ENCODE results near the gene HEATR5A.
"Not testable (repeated sequence)": the region's sequence is repeated elsewhere in the genome, so short reads cannot be mapped to it uniquely, and the experiment has no call there.

The HEATR5A gene

GRCh38 chr14:31283578-31284252, 136.6 kb downstream of the HEATR5A start:
- DNase-seq (ENCODE audit: low read depth in 2 of 2) = no peak

GRCh38 chr14:31283153-31283552, 137.2 kb downstream of the HEATR5A start:
- no peak for DNase-seq (ENCODE audit: low read depth in 2 of 2)

- DNase-seq (ENCODE audit: low read depth in 2 of 2) = no peak
Measured at GRCh38 chr14:31280871-31281220, 139.5 kb downstream of the HEATR5A start.

- DNase-seq (ENCODE audit: low read depth in 2 of 2) = no peak
Measured at GRCh38 chr14:31280132-31280870, 140.0 kb downstream of the HEATR5A start.

DNA sequence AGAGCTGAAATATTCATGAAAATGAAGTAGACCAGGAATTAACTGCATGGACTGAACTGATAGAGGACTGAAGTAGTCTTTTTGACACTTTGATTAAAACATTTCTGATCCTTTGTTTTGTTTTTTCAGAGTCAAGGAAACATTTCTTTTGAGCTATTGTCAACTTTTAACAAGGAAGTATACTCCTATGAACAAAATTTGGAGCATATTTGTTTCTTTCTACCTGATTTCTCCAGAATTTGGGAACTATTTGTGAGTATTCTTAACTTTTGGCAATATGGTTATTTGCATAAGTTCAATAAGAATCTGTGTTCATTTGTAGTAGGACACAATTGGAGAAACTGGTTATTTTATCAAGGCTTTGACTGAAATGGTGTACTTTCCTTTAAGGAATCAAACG, 141.5 kb downstream of the HEATR5A start:
- no peak for DNase-seq (ENCODE audit: low read depth in 2 of 2)

DNA sequence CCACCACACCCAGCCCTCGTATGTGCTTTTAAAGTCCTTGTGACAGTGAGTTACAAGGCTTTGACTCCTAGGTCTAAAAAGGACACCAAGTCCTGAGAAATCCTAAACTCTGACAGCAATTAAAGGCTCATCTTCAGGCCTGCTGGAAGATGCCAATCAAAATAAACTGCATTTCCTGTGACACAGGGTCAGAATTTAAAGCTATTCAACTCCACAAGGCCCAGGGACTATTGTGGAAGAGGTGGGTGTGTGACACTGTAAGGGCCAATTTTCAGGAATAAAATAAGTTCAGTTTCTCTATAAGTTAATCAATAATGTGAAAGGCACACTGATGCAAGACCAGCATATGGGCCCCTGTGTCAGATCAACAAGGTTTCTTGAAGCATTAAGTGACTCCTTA, 143.3 kb downstream of the HEATR5A start:
- DNase-seq (ENCODE audit: low read depth in 2 of 2) = no peak

DNA sequence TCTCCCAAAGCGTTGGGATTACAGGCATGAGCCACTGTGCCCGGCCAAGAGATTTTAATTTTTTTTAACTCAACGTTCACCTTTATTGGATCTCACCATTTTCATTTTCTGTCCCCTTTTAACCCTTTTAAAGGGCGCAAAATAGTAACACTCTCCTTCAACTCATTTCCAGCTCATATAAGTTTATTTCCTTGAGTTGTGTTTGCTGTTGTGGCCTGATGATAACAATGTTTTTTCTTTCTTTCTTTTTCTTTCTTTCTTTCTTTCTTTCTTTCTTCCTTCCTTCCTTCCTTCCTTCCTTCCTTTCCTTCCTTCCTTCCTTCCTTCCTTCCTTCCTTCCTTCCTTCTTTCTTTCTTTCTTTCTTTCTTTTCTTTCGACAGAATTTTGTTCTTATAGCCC, 143.9 kb downstream of the HEATR5A start:
- not testable (repeated sequence) for DNase-seq (ENCODE audit: low read depth in 2 of 2)

GRCh38 chr14:31275731-31276130, 144.6 kb downstream of the HEATR5A start:
- DNase-seq (ENCODE audit: low read depth in 2 of 2) = no peak

GRCh38 chr14:31271648-31272047, 148.7 kb downstream of the HEATR5A start:
- DNase-seq (ENCODE audit: low read depth in 2 of 2) = no peak

DNA sequence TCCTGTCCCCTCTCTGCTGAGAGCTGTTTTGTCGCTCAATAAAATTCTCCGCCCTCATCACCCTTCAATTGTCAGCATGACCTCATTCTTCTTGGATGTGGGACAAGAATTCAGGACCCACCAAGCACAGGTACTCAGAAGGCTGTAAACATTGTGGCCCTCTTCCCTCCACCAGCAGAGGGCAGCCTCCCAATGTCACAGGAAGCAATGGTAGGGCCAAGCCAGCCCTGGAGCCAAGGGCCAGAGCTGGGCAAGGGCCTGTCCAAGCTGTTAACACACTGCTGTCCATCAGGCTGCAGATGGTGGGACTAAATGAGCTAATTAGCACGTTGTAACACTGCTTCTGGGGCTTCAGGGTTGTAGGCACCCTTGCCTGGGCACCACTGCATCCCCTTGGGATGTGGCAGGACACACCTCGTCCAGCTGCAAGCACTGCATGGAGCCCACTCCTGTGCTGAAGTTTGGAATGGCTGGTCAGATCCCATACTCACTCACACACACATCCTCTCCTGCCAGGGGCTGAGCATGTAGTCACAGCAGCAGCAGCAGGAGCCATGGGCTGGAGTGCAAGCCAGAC, 150.1 kb downstream of the HEATR5A start:
- DNase-seq (ENCODE audit: low read depth in 2 of 2) = no peak

- DNase-seq (ENCODE audit: low read depth in 2 of 2) = no peak
Measured at GRCh38 chr14:31269634-31270195, 150.6 kb downstream of the HEATR5A start.

DNA sequence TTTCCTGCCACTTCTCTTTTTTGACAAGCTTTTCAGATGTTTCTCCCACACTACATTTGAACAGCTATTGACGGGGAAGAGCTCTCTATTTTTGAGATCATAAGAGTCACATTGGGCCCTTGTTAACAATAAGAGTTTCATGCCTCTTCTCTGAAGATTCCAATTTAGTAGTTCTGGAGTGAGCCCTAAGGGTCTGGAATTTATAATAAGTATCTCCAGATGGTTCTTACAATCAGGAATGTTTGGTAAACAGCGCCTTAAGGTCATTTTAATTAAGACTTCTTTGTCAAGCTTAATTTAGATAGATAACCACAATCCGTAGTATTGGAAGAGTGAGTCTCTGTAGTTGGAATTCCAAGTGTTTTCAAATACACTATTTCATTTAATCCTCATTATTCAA, 152.1 kb downstream of the HEATR5A start:
- no peak for DNase-seq (ENCODE audit: low read depth in 2 of 2)

DNA sequence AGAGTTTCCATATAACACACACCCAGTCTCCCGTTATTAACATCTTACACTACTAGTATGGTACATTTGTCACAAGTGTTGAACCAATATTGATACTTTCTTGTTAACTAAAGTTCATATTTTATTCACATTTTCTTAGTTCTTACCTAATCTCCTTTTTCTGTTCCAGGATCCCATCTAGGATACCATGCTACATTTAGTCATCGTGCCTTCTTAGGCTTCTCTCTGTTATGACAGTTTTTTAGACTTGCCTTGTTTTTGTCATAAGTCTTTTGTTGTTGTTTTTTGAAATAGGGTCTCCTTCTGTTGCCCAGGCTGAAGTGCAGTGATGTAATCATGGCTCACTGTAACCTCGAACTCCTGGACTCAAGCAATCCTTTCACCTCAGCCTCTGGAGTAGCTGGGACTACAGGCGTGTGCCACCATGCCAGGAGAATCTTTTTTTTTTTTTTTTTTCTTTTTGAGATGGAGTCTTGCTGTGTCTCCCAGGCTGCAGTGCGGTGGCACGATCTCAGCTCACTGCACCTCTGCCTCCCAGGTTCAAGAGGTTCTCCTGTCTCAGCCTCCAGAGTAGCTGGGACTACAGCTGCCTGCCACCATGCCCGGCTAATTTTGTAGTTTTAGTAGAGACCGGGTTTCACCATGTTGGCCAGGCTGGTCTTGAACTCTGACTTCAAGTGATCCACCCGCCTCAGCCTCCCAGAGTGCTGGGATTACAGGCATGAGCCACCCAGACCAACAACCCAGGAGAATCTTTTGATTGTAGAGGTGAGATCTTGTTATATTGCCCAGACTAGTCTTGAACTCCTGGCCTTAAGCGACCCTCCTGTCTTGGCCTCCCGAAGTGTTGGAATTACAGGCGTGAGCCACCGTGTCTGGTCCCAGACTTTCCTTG, 153.7 kb downstream of the HEATR5A start:
- DNase-seq (ENCODE audit: low read depth in 2 of 2) = no peak

GRCh38 chr14:31265701-31266398, 154.5 kb downstream of the HEATR5A start:
- no peak for DNase-seq (ENCODE audit: low read depth in 2 of 2)

DNA sequence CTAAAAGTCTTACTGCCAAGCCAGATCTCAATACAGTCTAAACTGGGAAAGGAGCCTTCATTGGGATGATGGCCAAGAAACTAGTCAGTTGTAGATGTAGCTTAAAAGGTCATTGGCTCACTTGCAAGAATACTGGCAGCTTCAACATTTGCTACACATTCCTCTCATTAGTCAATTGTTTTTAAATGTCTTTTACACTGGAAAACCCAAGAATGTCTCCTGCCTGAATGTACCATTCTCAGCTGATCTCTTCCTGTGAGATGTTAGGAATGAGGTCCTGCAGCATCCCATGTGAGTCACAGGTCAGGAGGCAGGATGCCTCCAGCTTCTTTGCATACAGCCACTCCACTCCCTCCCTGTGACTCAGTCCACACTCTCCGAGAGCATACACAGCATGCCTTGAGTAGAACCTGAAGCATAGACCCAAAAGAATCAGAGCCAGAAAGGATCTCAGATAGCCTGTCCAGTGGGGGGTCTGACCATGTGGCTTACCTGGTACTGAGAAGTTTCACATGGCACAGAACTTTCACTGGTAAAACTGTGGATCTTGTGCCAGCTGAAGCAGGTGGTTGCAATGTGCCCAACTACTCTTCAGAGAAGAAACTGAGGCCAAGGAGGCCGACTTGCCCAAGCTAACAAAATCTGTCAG, 156.7 kb downstream of the HEATR5A start:
- DNase-seq (ENCODE audit: low read depth in 2 of 2) = no peak

DNA sequence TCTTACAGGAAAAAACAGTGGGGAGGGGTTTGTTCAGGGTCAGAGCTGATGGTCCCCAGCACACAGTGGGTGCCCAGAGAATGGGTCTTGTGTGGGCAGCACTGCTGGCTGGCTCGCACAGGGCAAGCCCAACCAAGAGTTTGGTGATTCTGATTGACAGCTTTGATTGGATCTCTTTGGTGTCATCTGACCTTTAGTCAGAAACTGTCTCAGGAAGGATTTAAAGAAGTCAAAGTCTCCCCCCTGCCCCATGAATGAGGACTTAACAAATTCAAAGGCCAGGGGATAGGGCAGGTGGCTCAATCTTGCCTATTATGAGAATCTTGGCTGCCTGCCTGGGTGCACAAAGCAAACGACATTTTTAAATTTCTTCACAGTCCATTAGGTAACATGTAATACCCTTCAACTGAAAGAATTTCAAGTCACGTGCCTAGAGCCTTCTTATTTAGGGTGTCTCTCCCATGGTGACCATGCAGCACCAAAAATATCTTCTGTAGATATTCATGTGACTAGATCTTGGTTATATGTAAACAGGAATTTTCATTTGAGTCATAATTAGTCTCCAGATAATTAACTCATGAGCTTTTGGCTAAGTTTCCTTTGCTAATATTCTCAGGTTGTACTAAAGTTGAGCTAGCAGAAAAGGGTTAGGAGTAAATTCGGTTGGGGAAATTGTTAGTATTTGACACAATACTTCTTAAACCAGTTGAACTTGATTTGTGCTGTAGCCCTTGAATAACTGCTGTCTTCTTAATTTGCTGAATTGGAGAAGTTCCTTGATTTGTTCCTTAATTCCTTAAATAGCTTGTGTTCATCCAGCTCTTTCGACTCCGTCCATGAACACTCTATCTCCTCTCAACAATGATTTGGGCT, 158.3 kb downstream of the HEATR5A start:
- no peak for DNase-seq (ENCODE audit: low read depth in 2 of 2)

DNA sequence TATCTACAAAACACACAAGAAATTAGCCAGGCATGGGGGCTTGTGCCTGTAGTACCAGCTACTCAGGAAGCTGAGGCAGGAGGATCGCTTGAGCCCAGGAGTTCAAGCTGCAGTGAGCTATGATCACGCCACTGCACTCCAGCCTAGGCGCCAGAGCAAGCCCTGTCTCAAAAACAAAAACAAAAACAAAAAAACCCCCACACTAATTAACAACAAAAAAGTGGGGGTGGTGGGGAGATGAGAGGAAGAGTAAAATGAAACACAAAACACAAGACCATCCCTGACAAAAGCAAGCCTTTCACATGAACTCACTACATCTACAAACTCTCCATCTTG, 158.9 kb downstream of the HEATR5A start:
- no peak for DNase-seq (ENCODE audit: low read depth in 2 of 2)

- not testable (repeated sequence) for DNase-seq (ENCODE audit: low read depth in 2 of 2)
Measured at GRCh38 chr14:31259040-31259435, 161.3 kb downstream of the HEATR5A start.

- no peak for DNase-seq (ENCODE audit: low read depth in 2 of 2)
Measured at GRCh38 chr14:31258427-31259039, 161.8 kb downstream of the HEATR5A start.

Data from activated CD4-positive, alpha-beta T cell treated with anti-CD3 and anti-CD28 coated beads for 24 hours (primary cell).